Muscle of leg (tissue), 11 donors: ENCODE results near the gene VIT. TPM values are rescaled to one million over a fixed set of nuclear protein-coding genes. Genes with fewer than 3 reads are reported as not detected.

ENCODE experiments used
- DNase-seq: peaks from one replicate; pipeline ENCODE4 v3.0.0; 2013
- H3K27ac ChIP-seq: one replicate; pipeline ENCODE4 v1.5.1; 2013; ENCODE audit warnings: mild to moderate bottlenecking, low read length, control low read depth
- H3K27me3 ChIP-seq: one replicate; pipeline ENCODE4 v1.6.1; 2013; ENCODE audit warnings: low read length; ENCODE audit not compliant: control insufficient read depth, insufficient read depth
- H3K36me3 ChIP-seq: one replicate; pipeline ENCODE4 v1.6.1; 2013; ENCODE audit warnings: low read length; ENCODE audit not compliant: control insufficient read depth, insufficient read depth
- H3K4me1 ChIP-seq: one replicate; pipeline ENCODE4 v1.6.1; 2013; ENCODE audit warnings: low read length; ENCODE audit not compliant: control insufficient read depth, insufficient read depth
- H3K4me3 ChIP-seq: one replicate; pipeline ENCODE4 v1.5.1; 2013; ENCODE audit warnings: low read length, control low read depth
- H3K9me3 ChIP-seq: replicated peaks from 2 replicates; pipeline ENCODE4 v1.6.1; 2013; ENCODE audit warnings: low read depth, low read length; ENCODE audit not compliant: control insufficient read depth
- WGBS: methylation state at CpG from one replicate; pipeline ENCODE4 v1.1.5; 2013; ENCODE audit warnings: missing lambda C conversion rate; ENCODE audit not compliant: insufficient coverage; 5-methylcytosine and 5-hydroxymethylcytosine counted together
- polyA plus RNA-seq, 8 donors: library from polyadenylated mRNA; unstranded; fragments of 120-200 nt; gene quantifications; one replicate each; pipeline versions ENCODE4 v1.2.1 to v1.2.3, GENCODE V29; 2013; ENCODE audit warnings: inconsistent platforms in 1 of 8, low replicate concordance in 1 of 8; ENCODE audit not compliant: insufficient read length in 8 of 8, insufficient read depth in 1 of 8
- total RNA-seq: library from RNA; stranded (reverse); fragments of 120-200 nt; gene quantifications from one replicate; pipeline ENCODE4 v1.2.4, GENCODE V29; 2013

Gene VIT
- total and polyA plus RNA-seq, 9 donors: 1.7 to 9.6 (median 4.9) TPM

DNA sequence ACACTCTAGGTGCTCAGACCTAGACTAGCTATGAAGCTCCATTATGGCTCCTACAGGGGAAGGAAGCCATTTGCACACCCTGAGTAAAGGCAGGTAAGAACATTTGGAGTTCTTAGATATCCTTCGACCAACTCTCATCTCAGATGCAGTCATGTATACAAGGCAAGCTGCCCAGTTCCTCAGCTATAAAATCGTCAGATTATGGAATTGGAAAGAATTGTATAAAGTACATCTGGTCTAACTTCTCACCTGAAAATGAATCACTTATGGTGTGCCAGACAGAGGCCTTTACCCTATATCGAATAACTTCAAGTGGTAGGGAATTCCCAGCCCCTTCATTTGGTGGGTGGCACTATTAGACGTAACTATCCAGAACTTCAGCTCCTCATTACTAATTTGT lies 79.3 kb downstream of the VIT start:
- DNase-seq: no peak
- H3K4me1 ChIP-seq: no peaks in the 10 kb centered on the region
- no peaks in the 10 kb centered on the region for H3K36me3 ChIP-seq
- H3K4me3 ChIP-seq: no peak overlapping the region
- no peak overlapping the region for H3K27ac ChIP-seq
- WGBS: 67% methylated on average over 1 of the region's 4 CpGs
- H3K9me3 ChIP-seq: no peaks in the 10 kb centered on the region
- no peaks in the 10 kb centered on the region for H3K27me3 ChIP-seq

DNA sequence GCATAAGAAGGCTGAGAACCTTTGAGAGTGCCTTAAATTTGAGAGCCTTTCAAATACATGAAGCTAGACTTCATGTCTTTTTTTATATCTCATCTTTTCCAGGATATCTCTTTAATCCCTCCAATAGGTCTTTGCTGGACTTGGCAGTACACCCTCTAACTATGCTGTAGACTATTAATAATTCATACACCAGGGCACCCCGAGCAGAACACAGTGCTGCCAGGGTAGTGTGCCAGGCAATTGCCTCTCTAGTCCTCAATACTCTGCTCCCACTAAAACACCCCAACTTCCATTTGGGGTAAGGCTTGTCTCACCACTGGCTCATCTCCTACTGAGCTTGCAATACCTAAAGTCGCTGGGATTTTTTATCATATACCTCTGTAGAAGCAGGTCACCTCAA lies 80.8 kb downstream of the VIT start:
- DNase-seq: no peak
- no peaks in the 10 kb centered on the region for H3K27me3 ChIP-seq
- no peaks in the 10 kb centered on the region for H3K9me3 ChIP-seq
- WGBS: 75% methylated on average over 2 of the region's 2 CpGs
- no peak overlapping the region for H3K27ac ChIP-seq
- peaks cover 6% of the 10 kb centered on the region for H3K4me1 ChIP-seq
- H3K36me3 ChIP-seq: no peaks in the 10 kb centered on the region
- no peak overlapping the region for H3K4me3 ChIP-seq

GRCh38 chr2:36777788-36778187 lies 81.3 kb downstream of the VIT start:
- Histone ChIP-seq H3K36me3 (no peaks in the 10 kb centered on the region), H3K9me3 (no peaks in the 10 kb centered on the region), H3K27ac (no peak overlapping the region), H3K4me1 (peaks cover 9% of the 10 kb centered on the region), H3K4me3 (no peak overlapping the region), H3K27me3 (no peaks in the 10 kb centered on the region)
- 76% methylated on average over 4 of the region's 5 CpGs for WGBS
- DNase-seq: no peak

DNA sequence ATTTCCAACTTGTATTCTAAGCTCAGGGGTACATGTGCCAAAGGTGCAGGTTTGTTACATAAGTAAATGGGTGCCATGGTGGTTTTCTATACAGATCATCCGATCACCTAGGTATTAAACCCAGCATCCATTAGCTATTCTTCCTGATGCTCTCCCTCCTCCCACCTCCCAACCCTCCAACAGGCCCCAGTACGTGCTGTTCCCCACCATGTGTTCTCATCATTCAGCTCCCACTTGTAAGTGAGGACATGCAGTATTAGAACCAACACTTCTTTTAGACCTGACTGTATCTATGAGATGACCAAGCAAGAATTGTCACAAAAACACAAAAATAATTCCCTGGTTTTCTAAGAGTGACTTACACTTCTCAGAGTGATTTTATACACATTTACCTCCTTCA lies 83.0 kb downstream of the VIT start:
- H3K9me3 ChIP-seq: no peaks in the 10 kb centered on the region
- H3K27me3 ChIP-seq: no peaks in the 10 kb centered on the region
- peaks cover 15% of the 10 kb centered on the region for H3K4me1 ChIP-seq
- no peaks in the 10 kb centered on the region for H3K36me3 ChIP-seq
- DNase-seq: no peak
- no peak overlapping the region for H3K27ac ChIP-seq
- 75% methylated on average over 2 of the region's 2 CpGs for WGBS
- H3K4me3 ChIP-seq: no peak overlapping the region

GRCh38 chr2:36780231-36780839 lies 83.8 kb downstream of the VIT start:
- H3K27ac ChIP-seq: no peak overlapping the region
- WGBS: no CpG with 5 or more reads among the region's 4 CpGs
- DNase-seq: peak; percentile 81

DNA sequence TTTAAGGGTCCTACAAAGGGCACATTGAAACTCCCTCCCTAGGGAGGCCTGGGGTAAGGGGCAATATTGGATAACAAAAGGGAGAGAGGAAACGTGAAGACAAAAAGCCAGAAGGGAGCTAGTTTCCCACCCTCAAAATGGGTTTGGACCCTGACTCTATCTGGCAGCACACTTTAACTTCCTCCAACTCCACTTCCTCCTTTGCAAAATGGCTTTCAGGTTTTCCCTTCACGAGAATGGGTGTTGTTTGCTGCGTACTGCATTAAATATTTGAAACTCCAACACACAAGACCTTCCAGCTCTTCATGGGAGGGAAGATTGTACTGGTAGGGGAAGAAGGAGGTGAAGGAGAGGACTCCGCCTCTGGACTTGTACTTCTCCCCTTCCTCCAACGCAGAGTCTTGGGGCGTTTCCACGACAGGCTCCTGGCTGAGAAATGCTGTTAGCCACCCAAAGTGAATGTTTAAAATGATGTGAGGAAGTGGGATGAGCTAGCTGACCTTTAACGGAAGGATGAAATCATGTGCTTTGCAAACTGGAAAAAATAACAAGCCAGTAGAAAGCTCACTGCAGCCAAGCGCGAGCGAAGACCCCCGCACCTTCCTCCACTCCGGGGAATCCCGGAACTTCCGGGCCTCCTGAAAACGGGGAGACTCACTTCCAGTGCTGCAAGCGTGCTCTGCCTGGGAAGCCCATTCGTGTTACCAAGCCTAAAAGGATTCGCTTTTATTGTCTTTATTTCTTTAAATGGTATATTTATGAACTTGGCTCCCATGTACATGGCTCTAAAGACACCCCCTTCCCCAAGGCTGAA lies 85.6 kb downstream of the VIT start:
- no peak overlapping the region for H3K4me3 ChIP-seq
- peak overlapping the region; percentile 53 for H3K27ac ChIP-seq
- H3K9me3 ChIP-seq: no peaks in the 10 kb centered on the region
- no peaks in the 10 kb centered on the region for H3K36me3 ChIP-seq
- WGBS: 35% methylated on average over 7 of the region's 19 CpGs
- peaks cover 15% of the 10 kb centered on the region for H3K4me1 ChIP-seq
- no peaks in the 10 kb centered on the region for H3K27me3 ChIP-seq
- DNase-seq: peak; percentile 78

More at GRCh38 chr2:36780231-36780839, 83.8 kb downstream of the VIT start:
- H3K9me3 ChIP-seq: no peaks in the 10 kb centered on the region
- H3K4me3 ChIP-seq: no peak overlapping the region
- H3K27me3 ChIP-seq: no peaks in the 10 kb centered on the region
- H3K36me3 ChIP-seq: no peaks in the 10 kb centered on the region
- peaks cover 15% of the 10 kb centered on the region for H3K4me1 ChIP-seq

DNA sequence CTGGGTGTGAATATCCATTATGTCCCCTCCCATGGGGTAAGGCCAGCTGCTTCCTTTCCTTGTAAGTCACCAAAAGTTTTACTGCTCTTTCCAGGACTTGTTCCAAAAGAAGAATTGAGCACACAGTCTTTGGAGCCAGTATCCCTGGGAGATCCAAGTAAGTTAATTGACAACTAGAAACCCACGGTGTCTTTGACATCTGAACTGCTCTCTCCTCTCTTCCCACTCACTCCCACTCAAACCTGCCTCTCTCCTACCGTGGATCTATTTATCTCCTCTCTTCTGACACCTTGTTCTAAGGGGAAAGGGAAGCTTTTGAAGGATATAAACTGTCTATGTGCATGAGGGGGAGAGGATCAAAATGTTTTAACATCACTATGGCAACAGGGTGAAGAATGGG lies 86.7 kb downstream of the VIT start:
- peaks cover 15% of the 10 kb centered on the region for H3K4me1 ChIP-seq
- peak; percentile 91 for DNase-seq
- no CpG with 5 or more reads among the region's 2 CpGs for WGBS
- H3K27ac ChIP-seq: no peak overlapping the region
- H3K36me3 ChIP-seq: no peaks in the 10 kb centered on the region
- H3K9me3 ChIP-seq: no peaks in the 10 kb centered on the region
- H3K4me3 ChIP-seq: no peak overlapping the region
- no peaks in the 10 kb centered on the region for H3K27me3 ChIP-seq

DNA sequence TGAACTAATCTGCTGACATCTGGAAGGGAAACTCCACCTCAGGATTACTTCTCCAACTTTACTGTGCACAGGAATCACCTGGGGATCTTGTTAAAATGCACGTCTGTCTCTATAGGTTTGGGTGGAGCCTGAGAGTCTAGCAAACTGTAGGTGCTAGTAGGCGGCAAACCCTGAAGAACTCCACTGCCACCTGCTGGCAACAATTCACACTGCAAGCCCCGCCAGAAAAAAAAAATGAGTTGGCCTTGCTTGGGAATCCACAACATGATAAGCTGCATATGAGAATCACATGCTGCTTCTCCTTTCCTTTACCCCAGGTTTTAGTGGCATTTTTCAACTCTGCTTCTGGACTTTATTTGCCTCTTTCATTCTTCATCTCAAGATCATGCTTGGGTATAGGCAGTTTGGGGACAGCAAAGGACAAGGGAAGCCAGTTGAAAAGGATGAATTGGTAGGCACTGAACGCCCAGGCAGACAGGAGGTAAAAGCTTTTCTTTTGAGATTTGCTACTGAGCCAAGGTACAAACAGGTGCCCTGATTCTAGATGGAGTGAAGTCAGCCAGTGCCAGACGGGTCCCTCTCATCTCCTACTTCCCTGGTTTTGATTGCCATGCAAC lies 88.8 kb downstream of the VIT start:
- Histone ChIP-seq H3K4me1 (peaks cover 15% of the 10 kb centered on the region), H3K4me3 (no peak overlapping the region), H3K9me3 (no peaks in the 10 kb centered on the region), H3K27ac (no peak overlapping the region), H3K27me3 (no peaks in the 10 kb centered on the region), H3K36me3 (no peaks in the 10 kb centered on the region)
- peak; percentile 76 for DNase-seq
- WGBS: 79% methylated on average over 2 of the region's 5 CpGs

DNA sequence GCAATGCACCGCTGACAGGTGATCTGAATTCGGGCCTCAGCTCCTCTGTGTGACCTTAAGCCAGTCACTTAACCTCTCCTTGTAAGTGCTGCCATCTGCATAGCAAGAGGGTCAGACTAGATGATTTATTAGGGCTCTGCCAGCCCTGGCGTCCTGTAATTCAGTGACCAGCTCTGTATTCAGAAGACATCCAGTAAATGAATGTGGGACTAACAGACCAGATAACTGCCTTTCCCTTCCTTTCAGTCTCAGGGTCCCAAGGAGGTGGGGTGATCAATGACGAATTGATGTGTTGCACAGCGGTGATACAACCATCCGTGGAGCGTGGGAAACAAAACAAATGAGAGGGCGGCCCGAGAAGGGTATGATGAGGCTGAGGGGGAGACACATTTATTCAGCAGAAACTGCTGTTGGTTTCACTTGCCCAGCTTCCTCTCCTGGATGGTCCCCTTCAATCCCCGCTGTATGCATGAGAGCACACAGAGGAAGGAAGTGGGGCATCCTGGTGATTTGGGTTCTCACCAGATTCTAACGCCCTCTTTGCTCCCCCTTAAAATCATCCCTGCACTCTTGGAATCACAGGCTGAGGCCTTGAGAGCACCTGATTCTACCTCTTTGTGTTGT lies 92.8 kb downstream of the VIT start:
- no peak overlapping the region for H3K27ac ChIP-seq
- DNase-seq: no peak
- no peaks in the 10 kb centered on the region for H3K4me1 ChIP-seq
- WGBS: 52% methylated on average over 2 of the region's 11 CpGs
- H3K9me3 ChIP-seq: no peaks in the 10 kb centered on the region
- no peak overlapping the region for H3K4me3 ChIP-seq
- no peaks in the 10 kb centered on the region for H3K27me3 ChIP-seq
- no peaks in the 10 kb centered on the region for H3K36me3 ChIP-seq

DNA sequence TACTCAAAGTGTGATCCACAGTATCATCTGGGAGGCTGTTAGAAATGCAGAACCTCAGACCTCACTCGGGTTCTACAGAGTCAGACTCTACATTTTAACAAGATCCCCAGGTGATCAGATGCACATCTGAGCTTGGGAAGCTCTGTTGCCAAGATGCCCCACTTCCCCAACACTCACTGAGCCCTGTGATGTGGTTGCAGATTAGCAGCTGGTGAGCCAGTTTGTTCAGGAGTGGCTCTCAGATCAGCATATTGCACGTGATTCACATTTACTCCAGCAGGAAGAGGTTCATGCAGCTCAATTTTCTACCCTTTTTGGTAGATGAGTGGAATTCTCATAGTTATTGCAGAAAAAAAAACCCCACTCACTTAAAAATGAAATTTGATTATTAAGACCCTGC lies 96.4 kb downstream of the VIT start:
- DNase-seq: no peak
- Histone ChIP-seq H3K9me3 (no peaks in the 10 kb centered on the region), H3K27ac (no peak overlapping the region), H3K36me3 (no peaks in the 10 kb centered on the region), H3K4me3 (no peak overlapping the region), H3K4me1 (no peaks in the 10 kb centered on the region), H3K27me3 (no peaks in the 10 kb centered on the region)
- WGBS: 50% methylated on average over 1 of the region's 2 CpGs
